Esophagus squamous epithelium (tissue), 5 donors: ENCODE results near the gene AP1S1. TPM values are rescaled to one million over a fixed set of nuclear protein-coding genes. Genes with fewer than 3 reads are reported as not detected.

Experiments used
- DNase-seq: peaks from one replicate; lab custom pipeline; 2025; lab: John Stamatoyannopoulos, UW
- H3K27ac ChIP-seq, 4 donors: fragments of 200-600 bp; sonication (generic); one replicate each; pipeline ENCODE4 v1.5.1; 2016 to 2019; ENCODE audit warnings: mild to moderate bottlenecking in 1 of 4
- H3K27me3 ChIP-seq, 4 donors: fragments of 200-600 bp; sonication (generic); 1 replicate in 3 of 4; 2 replicates in 1 of 4; pipeline versions ENCODE4 v1.5.1 to v1.6.0; 2017 to 2021; ENCODE audit warnings: antibody characterized with exemption in 1 of 4
- H3K36me3 ChIP-seq, 3 donors: fragments of 200-600 bp; sonication (generic); one replicate each; pipeline ENCODE4 v1.5.1; 2016 to 2019
- H3K4me1 ChIP-seq, 3 donors: fragments of 200-600 bp; sonication (generic); one replicate each; pipeline ENCODE4 v1.5.1; 2017 to 2019
- H3K4me3 ChIP-seq, 4 donors: fragments of 200-600 bp; sonication (generic); 1 replicate in 3 of 4; 2 replicates in 1 of 4; pipeline ENCODE4 v1.5.1; 2016 to 2019; ENCODE audit warnings: mild to moderate bottlenecking in 2 of 4, moderate library complexity in 1 of 4
- H3K9me3 ChIP-seq, 3 donors: fragments of 200-600 bp; sonication (generic); one replicate each; pipeline ENCODE4 v1.5.1; 2016 to 2019
- POLR2A ChIP-seq, 4 donors: fragments of 450-650 bp; IDR thresholded peaks; one replicate each; pipeline ENCODE4 v1.6.1; 2017; ENCODE audit warnings: antibody characterized with exemption in 4 of 4, mild to moderate bottlenecking in 4 of 4, moderate library complexity in 3 of 4
- WGBS, 2 donors: methylation state at CpG; one replicate each; pipeline ENCODE4 v1.1.5; 2018; 5-methylcytosine and 5-hydroxymethylcytosine counted together
- intact Hi-C: fragments of 100-400 bp; cut with DNase I; formaldehyde crosslinking; loops from one replicate; pipeline ENCODE4 v1.15.0; 2022
- total RNA-seq, 4 donors: library from RNA; depleted of rRNA; stranded (reverse); fragments of >200 nt; gene quantifications; one replicate each; pipeline ENCODE4 v1.1.0, GENCODE V29; 2016
- TF ChIP-seq, protein P1 (sequence below), 6 experiments: fragments of 450-650 bp in 4 of 6; fragments of 200-600 bp in 2 of 6; sonication (generic) in 2 of 6; IDR thresholded peaks; one replicate each; pipeline ENCODE4 v1.5.1; 2016 to 2019; ENCODE audit warnings: antibody characterized with exemption in 6 of 6, mild to moderate bottlenecking in 4 of 6, moderate library complexity in 4 of 6
- donor health status: DM: yes; HTN: yes; CAD: no.

Gene AP1S1
- total RNA-seq, 4 donors from 2014 or later = 42.7 to 144 (median 64.3) TPM

DNA sequence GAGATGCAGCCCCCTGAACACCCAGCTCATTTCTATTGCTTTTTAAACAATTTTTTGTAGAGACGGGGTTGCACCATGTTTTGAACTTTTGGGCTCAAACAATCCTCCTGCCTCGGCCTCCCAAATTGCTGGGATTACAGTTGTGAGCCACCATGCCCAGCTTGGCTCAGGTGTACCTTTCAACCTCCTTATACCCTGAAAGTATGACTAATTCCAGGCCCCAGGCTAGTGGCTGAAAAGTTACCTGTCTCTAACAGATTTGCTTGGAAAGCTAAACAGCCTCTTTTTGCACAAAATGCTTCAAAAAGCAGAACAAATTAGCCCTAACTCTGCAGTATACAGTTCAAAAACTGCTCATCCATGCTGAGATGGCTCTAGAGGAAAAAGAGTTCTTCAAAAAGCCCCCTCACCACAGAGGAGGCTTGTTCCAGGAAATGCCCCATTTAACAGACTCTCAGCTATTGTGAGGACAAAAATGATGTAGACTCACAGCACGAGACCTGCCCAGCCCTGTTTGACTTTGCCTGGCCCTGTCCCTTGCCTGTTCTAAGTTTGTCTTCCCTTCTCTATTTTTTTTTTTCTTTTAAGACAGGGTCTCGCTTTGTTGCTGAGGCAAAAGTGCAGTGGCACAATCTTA is 13.4 kb upstream of the AP1S1 start:
- Histone ChIP-seq H3K27ac (peak overlapping the region in 2 of 4 donors; percentile 19 to 21), H3K9me3 (no peaks in the 10 kb centered on the region), H3K4me1 (peaks cover 0 to 43% (median 14%) of the 10 kb centered on the region in 3 donors), H3K36me3 (peaks cover 0 to 12% (median 0%) of the 10 kb centered on the region in 3 donors), H3K27me3 (peaks cover 0 to under 1% (median 0%) of the 10 kb centered on the region in 4 donors), H3K4me3 (no peak overlapping the region)
- whole genome bisulfite sequencing, 2 donors = 38 to 57% methylated on average over 4 of the region's 4 CpGs
- TF ChIP-seq POLR2A (IDR thresholded peaks at IDR 0.05) = no peak
- TF ChIP-seq, protein P1, sequence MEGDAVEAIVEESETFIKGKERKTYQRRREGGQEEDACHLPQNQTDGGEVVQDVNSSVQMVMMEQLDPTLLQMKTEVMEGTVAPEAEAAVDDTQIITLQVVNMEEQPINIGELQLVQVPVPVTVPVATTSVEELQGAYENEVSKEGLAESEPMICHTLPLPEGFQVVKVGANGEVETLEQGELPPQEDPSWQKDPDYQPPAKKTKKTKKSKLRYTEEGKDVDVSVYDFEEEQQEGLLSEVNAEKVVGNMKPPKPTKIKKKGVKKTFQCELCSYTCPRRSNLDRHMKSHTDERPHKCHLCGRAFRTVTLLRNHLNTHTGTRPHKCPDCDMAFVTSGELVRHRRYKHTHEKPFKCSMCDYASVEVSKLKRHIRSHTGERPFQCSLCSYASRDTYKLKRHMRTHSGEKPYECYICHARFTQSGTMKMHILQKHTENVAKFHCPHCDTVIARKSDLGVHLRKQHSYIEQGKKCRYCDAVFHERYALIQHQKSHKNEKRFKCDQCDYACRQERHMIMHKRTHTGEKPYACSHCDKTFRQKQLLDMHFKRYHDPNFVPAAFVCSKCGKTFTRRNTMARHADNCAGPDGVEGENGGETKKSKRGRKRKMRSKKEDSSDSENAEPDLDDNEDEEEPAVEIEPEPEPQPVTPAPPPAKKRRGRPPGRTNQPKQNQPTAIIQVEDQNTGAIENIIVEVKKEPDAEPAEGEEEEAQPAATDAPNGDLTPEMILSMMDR (IDR thresholded peaks at IDR 0.05) = no peak
- no peak for DNase-seq
- intact Hi-C loops = loop anchor here (10.0 kb wide), 1 partner anchor 144 kb away; no protein-coding TSS in a partner anchor

DNA sequence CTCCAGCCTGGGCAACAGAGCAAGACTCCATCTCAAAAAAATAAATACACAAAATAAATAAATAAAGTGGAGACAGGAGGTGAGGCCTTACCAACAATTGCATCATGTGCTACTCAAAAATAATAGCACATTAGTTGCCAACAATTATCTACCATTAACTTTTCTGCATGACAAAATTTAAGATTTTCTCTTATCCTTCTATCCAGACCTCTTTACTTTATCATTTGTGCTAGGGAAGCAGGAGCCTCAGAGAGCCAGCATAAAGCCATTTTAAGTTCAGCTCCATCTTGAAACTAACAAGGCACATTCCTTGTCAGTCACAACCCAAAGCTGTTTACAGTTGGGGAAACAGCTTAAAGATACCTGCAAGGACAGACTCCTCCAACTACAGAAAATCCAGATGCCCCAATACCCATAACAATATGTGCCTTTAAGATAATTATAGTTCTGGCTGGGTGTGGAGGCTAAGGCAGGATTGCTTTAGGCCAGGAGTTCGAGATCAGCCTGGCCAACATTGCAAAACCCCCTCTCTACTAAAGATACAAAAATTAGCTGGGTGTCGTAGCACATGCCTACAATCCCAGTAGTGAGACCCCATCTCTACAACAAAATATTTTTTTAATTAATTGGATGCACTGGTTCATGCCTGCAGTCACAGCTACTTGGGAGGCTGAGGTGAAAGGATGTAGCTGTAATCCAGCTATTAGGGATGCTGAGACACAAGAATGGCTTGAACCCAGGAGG is 2.2 kb upstream of the AP1S1 start:
- intact Hi-C loops = no loop called here
- Histone ChIP-seq H3K4me3 (no peak overlapping the region), H3K27ac (no peak overlapping the region), H3K27me3 (peaks cover 0 to 26% (median 0%) of the 10 kb centered on the region in 4 donors), H3K4me1 (peaks cover 7 to 26% (median 11%) of the 10 kb centered on the region in 3 donors), H3K9me3 (no peaks in the 10 kb centered on the region), H3K36me3 (peaks cover 0 to 3% (median under 1%) of the 10 kb centered on the region in 3 donors)
- WGBS, 2 donors = 51 to 80% methylated on average over 1 to 2 of the region's 2 CpGs
- no peak for TF ChIP-seq POLR2A (IDR thresholded peaks at IDR 0.05)
- TF ChIP-seq, protein P1 (IDR thresholded peaks at IDR 0.05) = no peak
- DNase-seq = no peak

DNA sequence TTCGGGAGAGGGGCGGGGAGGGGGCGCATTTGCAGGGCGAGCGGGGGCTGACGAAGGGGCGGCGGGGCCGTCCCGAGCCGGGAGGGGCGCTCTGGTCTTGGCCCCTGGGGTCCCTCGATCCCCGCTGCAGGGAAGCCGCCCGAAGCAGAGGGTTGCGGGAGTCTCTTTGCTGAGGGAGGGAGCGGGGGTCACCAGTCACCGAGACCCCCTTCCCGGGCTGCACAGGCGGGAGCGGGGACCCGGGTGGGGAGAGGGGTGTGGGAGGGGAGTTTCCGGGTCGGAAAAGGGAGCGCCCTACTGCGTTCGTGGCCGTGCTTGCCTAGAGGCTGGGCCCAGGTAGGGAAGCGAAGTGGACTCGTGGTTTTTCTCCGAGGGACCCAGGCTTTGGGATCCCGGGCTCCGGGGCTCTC is 422 bp downstream of the AP1S1 start:
- Histone ChIP-seq H3K27me3 (peaks cover 0 to 8% (median 0%) of the 10 kb centered on the region in 4 donors), H3K36me3 (peaks cover 5 to 29% (median 7%) of the 10 kb centered on the region in 3 donors), H3K4me3 (peak overlapping the region; percentile 77 to 97 (median 90)), H3K27ac (peak overlapping the region; percentile 53 to 87 (median 83)), H3K9me3 (no peaks in the 10 kb centered on the region), H3K4me1 (peaks cover 7 to 26% (median 11%) of the 10 kb centered on the region in 3 donors)
- no peak for TF ChIP-seq POLR2A (IDR thresholded peaks at IDR 0.05)
- TF ChIP-seq, protein P1 (IDR thresholded peaks at IDR 0.05) = no peak
- no peak for DNase-seq
- intact Hi-C loops = no loop called here
- WGBS, 2 donors = 0 to 3% methylated on average over 5 of the region's 34 CpGs

DNA sequence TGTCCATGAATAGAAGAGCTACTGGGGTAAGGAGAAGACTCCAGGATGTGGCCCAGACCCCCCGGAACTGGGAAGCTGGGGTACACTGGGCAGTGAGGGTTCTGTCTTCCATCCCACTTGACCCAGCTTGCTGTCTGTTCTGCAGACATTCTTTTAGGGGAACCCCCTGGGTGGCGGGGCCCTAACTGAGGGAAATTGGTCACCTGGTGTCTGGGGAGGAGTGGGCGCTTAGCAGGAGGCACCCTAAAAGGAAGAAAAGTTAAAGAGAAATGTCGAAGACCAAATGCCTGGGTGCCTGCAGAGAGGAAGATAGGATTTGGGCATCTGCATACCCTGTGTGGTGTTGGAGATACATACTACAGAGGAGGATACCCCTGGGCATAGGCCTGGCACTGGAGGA is 1.0 kb downstream of the AP1S1 start:
- intact Hi-C loops = no loop called here
- Histone ChIP-seq H3K4me3 (peak overlapping the region; percentile 77 to 97 (median 90)), H3K9me3 (no peaks in the 10 kb centered on the region), H3K27me3 (peaks cover 0 to 10% (median 0%) of the 10 kb centered on the region in 4 donors), H3K4me1 (peaks cover 7 to 26% (median 11%) of the 10 kb centered on the region in 3 donors), H3K36me3 (peaks cover 7 to 35% (median 10%) of the 10 kb centered on the region in 3 donors), H3K27ac (peak overlapping the region in 3 of 4 donors; percentile 82 to 87 (median 84))
- no peak for DNase-seq
- TF ChIP-seq, protein P1 (IDR thresholded peaks at IDR 0.05) = no peak
- no peak for TF ChIP-seq POLR2A (IDR thresholded peaks at IDR 0.05)
- 32 to 33% methylated on average over 4 of the region's 4 CpGs for WGBS, 2 donors
